Mesenchymal stem cell (in vitro differentiated cells and primary cell): ENCODE data around the gene RHOB.

Experiments
- DNase-seq: peaks from one replicate; pipeline ENCODE4 v3.0.0-alpha.2; 2013
- H2AFZ ChIP-seq: one replicate; pipeline ENCODE4 v1.6.1; 2013; ENCODE audit warnings: low read depth, mild to moderate bottlenecking, control low read depth, inconsistent platforms, low read length, moderate library complexity
- H2AK5ac ChIP-seq: 2 replicates; pipeline ENCODE4 v1.6.1; 2013; ENCODE audit warnings: low read length, moderate library complexity, mild to moderate bottlenecking, inconsistent platforms; ENCODE audit not compliant: severe bottlenecking
- H2BK120ac ChIP-seq: one replicate; pipeline ENCODE4 v1.6.1; 2013; ENCODE audit warnings: low read depth, mild to moderate bottlenecking, inconsistent platforms, low read length, moderate library complexity
- H2BK12ac ChIP-seq, 2 experiments: one replicate each; pipeline ENCODE4 v1.6.1; 2013; ENCODE audit warnings: inconsistent platforms in 2 of 2, low read length in 2 of 2, mild to moderate bottlenecking in 2 of 2, moderate library complexity in 2 of 2, control low read depth in 1 of 2
- H2BK15ac ChIP-seq: one replicate; pipeline ENCODE4 v1.6.1; 2013; ENCODE audit warnings: mild to moderate bottlenecking, low read depth, inconsistent platforms; ENCODE audit not compliant: poor library complexity, severe bottlenecking
- H2BK5ac ChIP-seq: 2 replicates; pipeline ENCODE4 v1.6.1; 2013; ENCODE audit warnings: low read depth, mild to moderate bottlenecking, low read length, control low read depth, inconsistent platforms; ENCODE audit not compliant: poor library complexity, severe bottlenecking
- H3K14ac ChIP-seq, 2 experiments: one replicate each; pipeline ENCODE4 v1.6.1; 2013; ENCODE audit warnings: inconsistent platforms in 2 of 2, low read length in 2 of 2, control low read depth in 1 of 2, mild to moderate bottlenecking in 1 of 2, moderate library complexity in 1 of 2
- H3K18ac ChIP-seq, 2 experiments: one replicate each; pipeline ENCODE4 v1.6.1; 2013; ENCODE audit warnings: inconsistent platforms in 2 of 2, low read length in 2 of 2, control low read depth in 1 of 2, low read depth in 1 of 2, mild to moderate bottlenecking in 1 of 2
- H3K23ac ChIP-seq, 2 experiments: one replicate each; pipeline ENCODE4 v1.6.1; 2013; ENCODE audit warnings: inconsistent platforms in 2 of 2, low read length in 2 of 2, mild to moderate bottlenecking in 2 of 2, moderate library complexity in 2 of 2, control low read depth in 1 of 2
- H3K27ac ChIP-seq: 2 replicates; pipeline ENCODE4 v1.5.1; 2013; ENCODE audit warnings: mild to moderate bottlenecking, moderate library complexity, low read length, control low read depth, inconsistent platforms; ENCODE audit not compliant: poor library complexity, severe bottlenecking
- H3K27me3 ChIP-seq, 2 experiments: 2 replicates each; pipeline versions ENCODE4 v1.6.1 to v1.7.0; 2013; ENCODE audit warnings: low read length in 2 of 2, mild to moderate bottlenecking in 2 of 2, moderate library complexity in 2 of 2, control low read depth in 1 of 2, inconsistent platforms in 1 of 2; ENCODE audit not compliant: control insufficient read depth in 1 of 2, insufficient read depth in 1 of 2
- H3K36me3 ChIP-seq, 2 experiments: 2 replicates each; pipeline versions ENCODE4 v1.6.1 to v1.7.0; 2013; ENCODE audit warnings: low read length in 2 of 2, control low read depth in 1 of 2, inconsistent platforms in 1 of 2, low read depth in 1 of 2, mild to moderate bottlenecking in 1 of 2; ENCODE audit not compliant: insufficient read depth in 2 of 2, control insufficient read depth in 1 of 2
- H3K4ac ChIP-seq, 2 experiments: one replicate each; pipeline ENCODE4 v1.6.1; 2013; ENCODE audit warnings: inconsistent platforms in 2 of 2, low read length in 2 of 2, mild to moderate bottlenecking in 2 of 2, moderate library complexity in 2 of 2, control low read depth in 1 of 2, low read depth in 1 of 2
- H3K4me1 ChIP-seq: 2 replicates; pipeline ENCODE4 v1.6.1; 2013; ENCODE audit warnings: low read depth, low read length, control low read depth; ENCODE audit not compliant: control insufficient read depth, insufficient read depth
- H3K4me2 ChIP-seq: 2 replicates; pipeline ENCODE4 v1.6.1; 2013; ENCODE audit warnings: low read length, mild to moderate bottlenecking, inconsistent platforms; ENCODE audit not compliant: poor library complexity, severe bottlenecking
- H3K4me3 ChIP-seq, 2 experiments: 2 replicates each; pipeline versions ENCODE4 v1.5.1 to v1.7.0; 2013; ENCODE audit warnings: low read length in 2 of 2, mild to moderate bottlenecking in 2 of 2, control low read depth in 1 of 2, low read depth in 1 of 2; ENCODE audit not compliant: insufficient read depth in 1 of 2
- H3K79me1 ChIP-seq: replicated peaks from 2 replicates; pipeline ENCODE4 v1.6.1; 2013; ENCODE audit warnings: mild to moderate bottlenecking, control low read depth, low read length, inconsistent platforms; ENCODE audit not compliant: poor library complexity, severe bottlenecking
- H3K9ac ChIP-seq: 2 replicates; pipeline ENCODE4 v1.7.0; 2013; ENCODE audit warnings: mild to moderate bottlenecking, low read length, moderate library complexity
- H3K9me3 ChIP-seq: 2 replicates; pipeline ENCODE4 v1.7.0; 2013; ENCODE audit warnings: mild to moderate bottlenecking, low read length; ENCODE audit not compliant: control insufficient read depth
- H4K8ac ChIP-seq: one replicate; pipeline ENCODE4 v1.6.1; 2013; ENCODE audit warnings: inconsistent platforms, mild to moderate bottlenecking, low read length, moderate library complexity
- H4K91ac ChIP-seq: one replicate; pipeline ENCODE4 v1.6.1; 2013; ENCODE audit warnings: mild to moderate bottlenecking, low read length, inconsistent platforms
- WGBS: methylation state at CpG from one replicate; pipeline ENCODE4 v1.1.7; 2013; ENCODE audit warnings: mixed read lengths; 5-methylcytosine and 5-hydroxymethylcytosine counted together

RHOB gene

GRCh38 chr2:20443276-20443920 lies 3.5 kb upstream of the RHOB start:
- Histone ChIP-seq H3K27me3 (no peaks in the 10 kb centered on the region), H2AFZ (no peak overlapping the region), H3K4me2 (peak overlapping the region; percentile 54), H4K91ac (no peak overlapping the region), H3K9ac (peak overlapping the region; percentile 64), H3K23ac (no peak overlapping the region), H3K79me1 (peaks cover 5% of the 10 kb centered on the region), H3K9me3 (no peaks in the 10 kb centered on the region), H3K4me3 (no peak overlapping the region), H2BK5ac (peak overlapping the region; percentile 85), H2BK120ac (no peak overlapping the region), H3K18ac (peak overlapping the region; percentile 29 to 75), H3K27ac (peak overlapping the region; percentile 98), H3K36me3 (peaks cover 0 to 12% of the 10 kb centered on the region in 2 experiments), H2BK12ac (peak overlapping the region in 1 of 2 experiments; percentile 83), H4K8ac (no peak overlapping the region), H2BK15ac (no peak overlapping the region), H3K4me1 (peaks cover 21% of the 10 kb centered on the region), H2AK5ac (no peak overlapping the region), H3K14ac (no peak overlapping the region), H3K4ac (no peak overlapping the region)
- WGBS: 66% methylated on average over 4 of the region's 6 CpGs
- peak; percentile 60 for DNase-seq

- DNase-seq: peak; percentile 57
- no peak overlapping the region for H3K23ac ChIP-seq
- WGBS: 22% methylated on average over 4 of the region's 12 CpGs
- peaks cover 19% of the 10 kb centered on the region for H3K4me1 ChIP-seq
- peaks cover 5% of the 10 kb centered on the region for H3K79me1 ChIP-seq
- peaks cover 0 to 16% of the 10 kb centered on the region in 2 experiments for H3K36me3 ChIP-seq
- H3K4me2 ChIP-seq: peak overlapping the region; percentile 54
- peak overlapping the region in 1 of 2 experiments; percentile 74 for H3K18ac ChIP-seq
- H3K27ac ChIP-seq: peak overlapping the region; percentile 98
- no peak overlapping the region for H3K4ac ChIP-seq
- no peak overlapping the region for H2AFZ ChIP-seq
- H2BK120ac ChIP-seq: no peak overlapping the region
- no peak overlapping the region for H3K4me3 ChIP-seq
- H2BK5ac ChIP-seq: peak overlapping the region; percentile 85
- H2BK15ac ChIP-seq: peak overlapping the region; percentile 85
- no peaks in the 10 kb centered on the region for H3K9me3 ChIP-seq
- no peak overlapping the region for H3K14ac ChIP-seq
- H3K27me3 ChIP-seq: no peaks in the 10 kb centered on the region
- H4K91ac ChIP-seq: no peak overlapping the region
- peak overlapping the region; percentile 18 to 28 for H2BK12ac ChIP-seq
- H4K8ac ChIP-seq: no peak overlapping the region
- H3K9ac ChIP-seq: peak overlapping the region; percentile 64
- H2AK5ac ChIP-seq: peak overlapping the region; percentile 89
These were observed 2.5 kb upstream of the RHOB start for GRCh38 chr2:20444101-20444992.

- Histone ChIP-seq H4K8ac (no peak overlapping the region), H2AK5ac (peak overlapping the region; percentile 89), H3K27ac (peak overlapping the region; percentile 63), H2BK12ac (peak overlapping the region; percentile 28 to 84), H3K9me3 (no peaks in the 10 kb centered on the region), H2BK120ac (no peak overlapping the region), H2BK15ac (peak overlapping the region; percentile 85), H2AFZ (no peak overlapping the region), H3K36me3 (peaks cover 0 to 16% of the 10 kb centered on the region in 2 experiments), H3K4me1 (peaks cover 16% of the 10 kb centered on the region), H3K27me3 (no peaks in the 10 kb centered on the region), H3K14ac (no peak overlapping the region), H3K79me1 (peaks cover 5% of the 10 kb centered on the region), H3K4me3 (no peak overlapping the region), H3K18ac (peak overlapping the region in 1 of 2 experiments; percentile 74), H3K9ac (no peak overlapping the region), H3K23ac (no peak overlapping the region), H3K4me2 (no peak overlapping the region), H3K4ac (peak overlapping the region in 1 of 2 experiments; percentile 15), H4K91ac (no peak overlapping the region), H2BK5ac (no peak overlapping the region)
- no peak for DNase-seq
- WGBS: 75% methylated on average over 18 of the region's 24 CpGs
These were observed 1.6 kb upstream of the RHOB start for GRCh38 chr2:20444993-20445910.
